Keratinocyte (primary cell): ENCODE data around the gene RNF149.
"Not testable (repeated sequence)": the region's sequence is repeated elsewhere in the genome, so short reads cannot be mapped to it uniquely, and the experiment has no call there.

Experiments
- EZH2 ChIP-seq: IDR thresholded peaks from one replicate; pipeline ENCODE4 v1.6.1; 2012; ENCODE audit warnings: inconsistent platforms, mild to moderate bottlenecking, low read length, moderate library complexity
- TF ChIP-seq, protein P1 (sequence below), 3 experiments: IDR thresholded peaks in 1 of 3; conservative IDR thresholded peaks in 1 of 3; optimal IDR thresholded peaks in 1 of 3; 2 replicates in 2 of 3; 3 replicates in 1 of 3; pipeline versions ENCODE3 to v1.5.1; 2011; ENCODE audit warnings: low read length in 3 of 3, mild to moderate bottlenecking in 3 of 3, moderate library complexity in 2 of 3, control low read depth in 1 of 3, inconsistent platforms in 1 of 3; ENCODE audit not compliant: insufficient read depth in 2 of 3; ENCODE audit errors: extremely low read depth in 1 of 3

DNA sequence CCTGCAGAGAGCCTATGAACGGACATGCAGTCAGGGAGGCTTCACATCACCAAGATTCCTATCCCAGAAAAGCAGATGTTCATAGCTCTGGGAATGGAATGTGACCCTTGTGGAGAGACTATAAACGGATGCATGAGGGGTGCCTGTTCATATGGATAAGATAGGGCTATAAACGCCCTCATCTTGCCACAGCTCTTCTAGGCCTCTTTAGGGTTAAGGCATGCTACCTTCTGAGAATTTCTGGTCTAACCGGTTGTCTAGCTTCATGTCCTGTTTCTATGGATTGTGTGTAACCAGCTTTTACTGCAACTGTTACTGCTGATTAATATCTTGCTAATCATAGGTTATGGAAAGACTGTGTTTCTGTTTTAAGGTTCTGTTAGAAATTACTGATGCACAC lies 64.1 kb downstream of the RNF149 start:
- not testable (repeated sequence) for TF ChIP-seq EZH2
- TF ChIP-seq, protein P1, sequence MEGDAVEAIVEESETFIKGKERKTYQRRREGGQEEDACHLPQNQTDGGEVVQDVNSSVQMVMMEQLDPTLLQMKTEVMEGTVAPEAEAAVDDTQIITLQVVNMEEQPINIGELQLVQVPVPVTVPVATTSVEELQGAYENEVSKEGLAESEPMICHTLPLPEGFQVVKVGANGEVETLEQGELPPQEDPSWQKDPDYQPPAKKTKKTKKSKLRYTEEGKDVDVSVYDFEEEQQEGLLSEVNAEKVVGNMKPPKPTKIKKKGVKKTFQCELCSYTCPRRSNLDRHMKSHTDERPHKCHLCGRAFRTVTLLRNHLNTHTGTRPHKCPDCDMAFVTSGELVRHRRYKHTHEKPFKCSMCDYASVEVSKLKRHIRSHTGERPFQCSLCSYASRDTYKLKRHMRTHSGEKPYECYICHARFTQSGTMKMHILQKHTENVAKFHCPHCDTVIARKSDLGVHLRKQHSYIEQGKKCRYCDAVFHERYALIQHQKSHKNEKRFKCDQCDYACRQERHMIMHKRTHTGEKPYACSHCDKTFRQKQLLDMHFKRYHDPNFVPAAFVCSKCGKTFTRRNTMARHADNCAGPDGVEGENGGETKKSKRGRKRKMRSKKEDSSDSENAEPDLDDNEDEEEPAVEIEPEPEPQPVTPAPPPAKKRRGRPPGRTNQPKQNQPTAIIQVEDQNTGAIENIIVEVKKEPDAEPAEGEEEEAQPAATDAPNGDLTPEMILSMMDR (optimal IDR thresholded peaks at IDR 0.05 in 1 of 3, IDR thresholded peaks at IDR 0.05 in 1 of 3, conservative IDR thresholded peaks at IDR 0.05 in 1 of 3; ENCODE audit: extremely low read depth in 1 of 3, insufficient read depth in 2 of 3, low read length in 3 of 3) = not testable (repeated sequence)
